ENCODE data around the gene CDKAL1. TPM values are rescaled to one million over a fixed set of nuclear protein-coding genes. Genes with fewer than 3 reads are reported as not detected.

The CDKAL1 gene
- total and polyA plus RNA-seq, 2 of the 13 experiments (the other 11 are each of a cell fraction or from before 2014, with no cell fraction given), result 9.5 to 27.7 TPM

- TF ChIP-seq HNF1B (CRISPR knock-in tag; IDR thresholded peaks at IDR 0.05) (peak; percentile 31; the same call in 1 of the 2 replicates), DRAP1 (CRISPR knock-in tag; IDR thresholded peaks at IDR 0.05) (0 out of 2 replicates have a peak, but pooled peaks have one; percentile 29), GLMP (CRISPR knock-in tag; IDR thresholded peaks at IDR 0.05; ENCODE audit: borderline replicate concordance) (no peak), TFE3 (CRISPR knock-in tag; IDR thresholded peaks at IDR 0.05) (peak; percentile 47; the same call in 1 of the 2 replicates), ZUFSP (CRISPR knock-in tag; IDR thresholded peaks at IDR 0.05; ENCODE audit: borderline replicate concordance) (no peak), HIC2 (CRISPR knock-in tag; IDR thresholded peaks at IDR 0.05; ENCODE audit: low read depth) (peak; percentile 80; the same call in 1 of the 2 replicates), TCF7L2 (IDR thresholded peaks at IDR 0.05; ENCODE audit: low read depth, low read length) (no peak), ZNF510 (CRISPR knock-in tag; IDR thresholded peaks at IDR 0.05; ENCODE audit: low read depth) (no peak), TEAD3 (CRISPR knock-in tag; optimal IDR thresholded peaks at IDR 0.05; ENCODE audit: borderline replicate concordance) (peak; percentile 54), ARNTL (CRISPR knock-in tag; IDR thresholded peaks at IDR 0.05) (no peak), FOXA3 (CRISPR knock-in tag; IDR thresholded peaks at IDR 0.05) (peak; percentile 78), ATF2 (CRISPR knock-in tag; IDR thresholded peaks at IDR 0.05) (0 out of 2 replicates have a peak, but pooled peaks have one; percentile 59), HNRNPUL1 (IDR thresholded peaks at IDR 0.05; ENCODE audit: low read depth, low read length) (no peak), PCBP2 (optimal IDR thresholded peaks at IDR 0.05; ENCODE audit: low read depth, low read length, poor library complexity, severe bottlenecking) (no peak), MIXL1 (CRISPR knock-in tag; IDR thresholded peaks at IDR 0.05) (peak; percentile 67; the same call in 1 of the 2 replicates), KDM1A (CRISPR knock-in tag; IDR thresholded peaks at IDR 0.05) (no peak), ZKSCAN8 (CRISPR knock-in tag; IDR thresholded peaks at IDR 0.05; ENCODE audit: borderline replicate concordance) (peak; percentile 34; the same call in 1 of the 2 replicates), HMG20A (CRISPR knock-in tag; IDR thresholded peaks at IDR 0.05; ENCODE audit: borderline replicate concordance) (no peak), HMGA1 (CRISPR knock-in tag; conservative IDR thresholded peaks at IDR 0.05) (no peak)
Observed at GRCh38 chr6:20681243-20681684, 147.0 kb downstream of the CDKAL1 start (continued).
